ENCODE results near the gene TTLL3. TPM values are rescaled to one million over a fixed set of nuclear protein-coding genes. Genes with fewer than 3 reads are reported as not detected.

TTLL3 gene
- total RNA-seq, 1 donor from 2014 or later = 34.4 TPM

DNA sequence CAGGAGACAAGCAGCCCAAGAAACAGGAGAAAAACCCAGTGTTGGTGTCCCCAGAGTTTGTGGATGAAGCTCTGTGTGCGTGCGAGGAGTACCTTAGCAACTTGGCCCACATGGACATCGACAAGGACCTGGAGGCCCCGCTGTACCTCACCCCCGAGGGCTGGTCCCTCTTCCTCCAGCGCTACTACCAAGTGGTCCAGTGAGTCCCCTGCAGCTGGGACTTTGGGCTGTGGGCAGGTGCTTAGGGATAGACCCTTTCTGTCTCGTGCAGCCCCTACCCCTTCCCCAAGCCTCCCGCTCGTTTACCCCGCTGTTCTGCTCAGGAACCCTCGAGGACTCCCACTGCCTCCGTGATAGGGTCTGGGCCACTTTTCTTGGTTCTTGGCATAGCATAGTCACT, 10.5 kb downstream of the TTLL3 start:
- Mint-ChIP-seq H3K27ac (ENCODE audit: unreplicated experiment) (no peak overlapping the region), H3K4me3 (ENCODE audit: unreplicated experiment) (no peak overlapping the region), H3K9me3 (ENCODE audit: unreplicated experiment) (no peaks in the 10 kb centered on the region), H3K27me3 (ENCODE audit: unreplicated experiment) (no peaks in the 10 kb centered on the region), H3K4me1 (ENCODE audit: unreplicated experiment) (no peaks in the 10 kb centered on the region), H3K36me3 (ENCODE audit: low read depth, unreplicated experiment) (no peaks in the 10 kb centered on the region)
- TF ChIP-seq, protein P1, sequence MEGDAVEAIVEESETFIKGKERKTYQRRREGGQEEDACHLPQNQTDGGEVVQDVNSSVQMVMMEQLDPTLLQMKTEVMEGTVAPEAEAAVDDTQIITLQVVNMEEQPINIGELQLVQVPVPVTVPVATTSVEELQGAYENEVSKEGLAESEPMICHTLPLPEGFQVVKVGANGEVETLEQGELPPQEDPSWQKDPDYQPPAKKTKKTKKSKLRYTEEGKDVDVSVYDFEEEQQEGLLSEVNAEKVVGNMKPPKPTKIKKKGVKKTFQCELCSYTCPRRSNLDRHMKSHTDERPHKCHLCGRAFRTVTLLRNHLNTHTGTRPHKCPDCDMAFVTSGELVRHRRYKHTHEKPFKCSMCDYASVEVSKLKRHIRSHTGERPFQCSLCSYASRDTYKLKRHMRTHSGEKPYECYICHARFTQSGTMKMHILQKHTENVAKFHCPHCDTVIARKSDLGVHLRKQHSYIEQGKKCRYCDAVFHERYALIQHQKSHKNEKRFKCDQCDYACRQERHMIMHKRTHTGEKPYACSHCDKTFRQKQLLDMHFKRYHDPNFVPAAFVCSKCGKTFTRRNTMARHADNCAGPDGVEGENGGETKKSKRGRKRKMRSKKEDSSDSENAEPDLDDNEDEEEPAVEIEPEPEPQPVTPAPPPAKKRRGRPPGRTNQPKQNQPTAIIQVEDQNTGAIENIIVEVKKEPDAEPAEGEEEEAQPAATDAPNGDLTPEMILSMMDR (IDR thresholded peaks at IDR 0.05; ENCODE audit: unreplicated experiment) = no peak
- no peak for DNase-seq (ENCODE audit: low spot score)

DNA sequence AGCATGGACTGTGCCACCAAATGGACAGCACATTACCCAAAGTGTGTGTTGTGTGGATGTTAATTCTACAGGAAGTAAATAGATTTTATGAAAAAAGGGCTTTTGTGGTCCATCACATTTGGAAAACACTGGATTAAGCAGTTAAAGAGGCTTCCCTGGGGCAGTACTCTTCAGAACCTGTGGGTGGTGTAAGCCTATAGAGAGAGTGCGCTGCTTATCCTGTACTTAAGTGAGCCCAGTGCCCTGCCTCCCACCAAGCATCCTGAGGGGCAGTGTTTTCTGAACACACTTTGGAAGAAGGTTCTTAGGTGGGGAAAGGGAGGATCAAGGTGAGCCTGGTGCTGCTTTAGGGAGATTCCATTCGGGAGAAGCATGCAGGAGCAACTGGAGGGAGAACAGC, 10.9 kb downstream of the TTLL3 start:
- Mint-ChIP-seq H3K27ac (ENCODE audit: unreplicated experiment) (no peak overlapping the region), H3K36me3 (ENCODE audit: low read depth, unreplicated experiment) (no peaks in the 10 kb centered on the region), H3K4me3 (ENCODE audit: unreplicated experiment) (no peak overlapping the region), H3K9me3 (ENCODE audit: unreplicated experiment) (no peaks in the 10 kb centered on the region), H3K4me1 (ENCODE audit: unreplicated experiment) (no peaks in the 10 kb centered on the region), H3K27me3 (ENCODE audit: unreplicated experiment) (no peaks in the 10 kb centered on the region)
- TF ChIP-seq, protein P1 (IDR thresholded peaks at IDR 0.05; ENCODE audit: unreplicated experiment) = no peak
- DNase-seq (ENCODE audit: low spot score) = no peak

DNA sequence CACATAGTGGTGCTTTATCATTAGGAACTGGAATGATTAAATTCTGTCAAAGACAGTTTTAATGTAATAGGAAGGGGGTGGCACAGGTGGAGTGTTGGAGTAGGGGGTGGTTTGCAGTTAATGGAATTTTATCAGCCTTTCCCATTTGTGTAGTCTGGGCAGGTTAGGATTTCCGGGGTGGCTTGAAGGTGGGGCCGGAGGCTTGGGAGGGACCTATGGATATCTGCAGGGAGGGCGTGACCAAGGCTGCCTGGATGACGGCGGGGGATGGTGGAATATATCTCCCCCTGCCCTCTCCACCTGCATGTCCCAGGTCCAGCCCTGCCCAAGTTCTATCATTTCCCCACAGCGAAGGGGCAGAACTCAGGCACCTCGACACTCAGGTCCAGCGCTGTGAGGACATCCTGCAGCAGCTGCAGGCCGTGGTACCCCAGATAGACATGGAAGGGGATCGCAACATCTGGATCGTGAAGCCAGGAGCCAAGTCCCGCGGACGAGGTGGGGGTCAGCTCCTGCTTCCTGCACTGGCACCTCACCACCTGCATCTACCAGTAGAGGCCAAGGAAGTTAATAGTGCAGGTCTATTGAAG, 15.5 kb downstream of the TTLL3 start:
- no peak for DNase-seq (ENCODE audit: low spot score)
- Mint-ChIP-seq H3K27me3 (ENCODE audit: unreplicated experiment) (no peaks in the 10 kb centered on the region), H3K4me3 (ENCODE audit: unreplicated experiment) (no peak overlapping the region), H3K36me3 (ENCODE audit: low read depth, unreplicated experiment) (no peaks in the 10 kb centered on the region), H3K27ac (ENCODE audit: unreplicated experiment) (no peak overlapping the region), H3K9me3 (ENCODE audit: unreplicated experiment) (no peaks in the 10 kb centered on the region), H3K4me1 (ENCODE audit: unreplicated experiment) (no peaks in the 10 kb centered on the region)
- TF ChIP-seq, protein P1 (IDR thresholded peaks at IDR 0.05; ENCODE audit: unreplicated experiment) = no peak

DNA sequence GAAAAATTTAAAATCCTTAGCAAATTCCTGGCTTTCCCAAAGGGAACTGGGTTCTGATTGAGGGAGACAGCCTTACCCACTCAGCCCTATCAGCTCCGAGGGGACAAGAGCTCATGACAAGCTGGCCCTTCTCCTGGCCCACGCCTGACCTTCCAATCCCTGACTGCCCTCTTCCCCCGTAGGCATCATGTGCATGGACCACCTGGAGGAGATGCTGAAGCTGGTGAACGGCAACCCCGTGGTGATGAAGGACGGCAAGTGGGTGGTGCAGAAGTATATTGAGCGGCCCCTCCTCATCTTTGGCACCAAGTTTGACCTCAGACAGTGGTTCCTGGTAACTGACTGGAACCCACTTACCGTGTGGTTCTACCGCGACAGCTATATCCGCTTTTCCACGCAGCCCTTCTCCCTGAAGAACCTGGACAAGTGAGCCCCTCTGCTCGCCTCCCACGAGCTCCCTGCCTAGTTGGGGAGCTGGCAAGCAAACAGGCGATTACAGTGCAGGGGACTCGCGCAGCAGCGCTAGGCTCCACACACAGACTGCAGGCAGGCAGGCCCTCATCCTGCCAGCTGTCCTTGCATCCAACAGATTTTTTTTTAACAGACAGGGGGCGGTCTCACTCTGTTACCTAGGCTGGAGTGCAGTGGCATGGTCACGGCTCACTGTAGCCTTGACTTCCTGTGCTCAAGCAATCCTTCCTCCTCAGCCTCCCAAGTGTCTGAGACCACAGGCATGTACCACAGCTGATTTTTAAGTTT, 16.9 kb downstream of the TTLL3 start:
- Mint-ChIP-seq H3K9me3 (ENCODE audit: unreplicated experiment) (no peaks in the 10 kb centered on the region), H3K27ac (ENCODE audit: unreplicated experiment) (no peak overlapping the region), H3K27me3 (ENCODE audit: unreplicated experiment) (peaks cover 3% of the 10 kb centered on the region), H3K4me3 (ENCODE audit: unreplicated experiment) (no peak overlapping the region), H3K36me3 (ENCODE audit: low read depth, unreplicated experiment) (peaks cover 4% of the 10 kb centered on the region), H3K4me1 (ENCODE audit: unreplicated experiment) (no peaks in the 10 kb centered on the region)
- TF ChIP-seq, protein P1 (IDR thresholded peaks at IDR 0.05; ENCODE audit: unreplicated experiment) = peak; percentile 46
- peak; percentile 38 for DNase-seq (ENCODE audit: low spot score)
